Parathyroid adenoma (tissue), 2 donors: ENCODE data around the gene LY6G5C.

Experiments
- H2AFZ ChIP-seq: fragments of 300-600 bp; sonication (generic); one replicate; pipeline ENCODE4 v1.7.0; 2017; ENCODE audit warnings: antibody characterized with exemption, mild to moderate bottlenecking
- H3K27ac ChIP-seq: fragments of 300-600 bp; sonication (generic); one replicate; pipeline ENCODE4 v1.7.0; 2017
- H3K27me3 ChIP-seq: fragments of 300-600 bp; sonication (generic); one replicate; pipeline ENCODE4 v1.7.0; 2017; ENCODE audit warnings: low read length; ENCODE audit not compliant: control insufficient read depth, insufficient read depth
- H3K36me3 ChIP-seq: fragments of 300-600 bp; sonication (generic); one replicate; pipeline ENCODE4 v1.7.0; 2017; ENCODE audit warnings: low read length; ENCODE audit not compliant: control insufficient read depth, insufficient read depth
- H3K4me1 ChIP-seq: fragments of 300-600 bp; sonication (generic); one replicate; pipeline ENCODE4 v1.7.0; 2017; ENCODE audit warnings: control low read depth
- H3K4me2 ChIP-seq: fragments of 300-600 bp; sonication (generic); one replicate; pipeline ENCODE4 v1.7.0; 2017; ENCODE audit warnings: low read length
- H3K4me3 ChIP-seq: fragments of 300-600 bp; sonication (generic); one replicate; pipeline ENCODE4 v1.7.0; 2017; ENCODE audit warnings: low read depth, low read length
- H3K79me2 ChIP-seq: fragments of 300-600 bp; sonication (generic); one replicate; pipeline ENCODE4 v1.7.0; 2017; ENCODE audit warnings: control low read depth
- H3K9ac ChIP-seq: fragments of 300-600 bp; sonication (generic); one replicate; pipeline ENCODE4 v1.7.0; 2017; ENCODE audit warnings: mild to moderate bottlenecking
- H3K9me3 ChIP-seq: fragments of 300-600 bp; sonication (generic); one replicate; pipeline ENCODE4 v1.7.0; 2017; ENCODE audit warnings: low read length; ENCODE audit not compliant: control insufficient read depth
- CTCF ChIP-seq: fragments of 300-600 bp; sonication (generic); IDR thresholded peaks from one replicate; pipeline ENCODE4 v1.7.0; 2017; ENCODE audit warnings: antibody characterized with exemption, mild to moderate bottlenecking
- donor health status: primary hyperparathyroidism.

Gene LY6G5C

DNA sequence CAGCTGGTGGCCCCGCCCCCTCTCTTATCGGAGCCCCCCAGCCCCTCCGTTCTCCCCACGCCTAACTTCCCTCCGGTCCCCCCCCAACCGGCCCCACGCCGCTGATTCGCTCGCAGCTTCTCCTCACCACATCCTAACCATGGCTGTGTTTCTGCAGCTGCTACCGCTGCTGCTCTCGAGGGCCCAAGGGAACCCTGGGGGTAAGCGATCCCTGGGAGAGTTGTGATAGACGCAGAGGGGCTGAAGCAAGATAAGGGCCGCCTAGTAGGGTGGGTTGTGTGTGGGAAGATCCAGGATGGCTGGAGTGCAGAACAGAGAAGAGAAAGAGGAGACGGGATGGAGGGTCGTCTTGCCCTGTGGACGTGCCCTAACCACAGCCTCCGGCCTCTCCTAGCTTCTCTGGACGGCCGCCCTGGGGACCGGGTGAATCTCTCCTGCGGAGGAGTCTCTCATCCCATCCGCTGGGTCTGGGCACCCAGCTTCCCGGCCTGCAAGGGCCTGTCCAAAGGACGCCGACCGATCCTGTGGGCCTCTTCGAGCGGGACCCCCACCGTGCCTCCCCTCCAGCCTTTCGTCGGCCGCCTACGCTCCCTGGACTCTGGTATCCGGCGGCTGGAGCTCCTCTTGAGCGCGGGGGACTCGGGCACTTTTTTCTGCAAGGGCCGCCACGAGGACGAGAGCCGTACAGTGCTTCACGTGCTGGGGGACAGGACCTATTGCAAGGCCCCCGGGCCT is 42.5 kb upstream of the LY6G5C start, which contains the start of gene MPIG6B:
Gene MPIG6B (plus strand): TSS at position 129 of the 735 bp plus-strand sequence. CDS start 11 bp downstream, at position 140.
- Histone ChIP-seq H3K36me3 (no peaks in the 10 kb centered on the region), H3K4me3 (no peak within 1 kb of the TSS), H3K4me1 (peaks cover 6% of the 10 kb centered on the region)

GRCh38 chr6:31722173-31722572 is 41.3 kb upstream of the LY6G5C start:
- Histone ChIP-seq H3K4me3 (no peak overlapping the region), H3K9ac (no peak overlapping the region), H3K36me3 (no peaks in the 10 kb centered on the region), H3K4me2 (no peak overlapping the region), H3K79me2 (no peaks in the 10 kb centered on the region), H3K27ac (no peak overlapping the region), H3K9me3 (no peaks in the 10 kb centered on the region), H3K27me3 (no peaks in the 10 kb centered on the region), H3K4me1 (peaks cover 14% of the 10 kb centered on the region), H2AFZ (no peak overlapping the region)
- no peak for TF ChIP-seq CTCF

More for the DNA sequence above, 42.5 kb upstream of the LY6G5C start, which contains the start of gene MPIG6B:
- no peak within 1 kb of the TSS for H3K4me2 ChIP-seq
- TF ChIP-seq CTCF, result no peak
- no peaks in the 10 kb centered on the region for H3K27me3 ChIP-seq
- H3K79me2 ChIP-seq, result no peaks in the 10 kb centered on the region
- no peak within 1 kb of the TSS for H3K9ac ChIP-seq
- H2AFZ ChIP-seq, result no peak within 1 kb of the TSS
- no peaks in the 10 kb centered on the region for H3K9me3 ChIP-seq
- H3K27ac ChIP-seq, result no peak within 1 kb of the TSS

- H3K9ac ChIP-seq, result no peak within 1 kb of the TSS
- no peak within 1 kb of the TSS for H3K27ac ChIP-seq
- peaks cover 14% of the 10 kb centered on the region for H3K4me1 ChIP-seq
- TF ChIP-seq CTCF, result no peak
- H3K4me2 ChIP-seq, result no peak within 1 kb of the TSS
- H3K36me3 ChIP-seq, result no peaks in the 10 kb centered on the region
- no peaks in the 10 kb centered on the region for H3K27me3 ChIP-seq
- no peak within 1 kb of the TSS for H2AFZ ChIP-seq
- no peaks in the 10 kb centered on the region for H3K79me2 ChIP-seq
- no peaks in the 10 kb centered on the region for H3K9me3 ChIP-seq
- no peak within 1 kb of the TSS for H3K4me3 ChIP-seq
Observed at GRCh38 chr6:31721351-31722020, 40.6 kb upstream of the LY6G5C start, which contains the start of gene LY6G6C. LY6G6C (minus strand) TSS chr6:31721746; CDS start chr6:31721679, 67 bp downstream.

- Histone ChIP-seq H3K9me3 (no peaks in the 10 kb centered on the region), H3K79me2 (no peaks in the 10 kb centered on the region), H3K27ac (no peak overlapping the region), H3K9ac (no peak overlapping the region), H3K4me3 (no peak overlapping the region), H3K4me1 (peaks cover 14% of the 10 kb centered on the region), H2AFZ (no peak overlapping the region), H3K27me3 (no peaks in the 10 kb centered on the region), H3K4me2 (no peak overlapping the region), H3K36me3 (no peaks in the 10 kb centered on the region)
- no peak for TF ChIP-seq CTCF
Observed at GRCh38 chr6:31720196-31720770, 39.4 kb upstream of the LY6G5C start.
